ENCODE measurements around the gene CYLD. TPM values are rescaled to one million over a fixed set of nuclear protein-coding genes. Genes with fewer than 3 reads are reported as not detected.

The CYLD gene
- total RNA-seq: 33.2 TPM

GRCh38 chr16:50741781-50742575 is at the start of gene CYLD:
TSS of gene CYLD (plus strand) at chr16:50742086. CDS start at chr16:50749699, 7,613 bp downstream.
- no peaks in the 10 kb centered on the region for H3K27me3 ChIP-seq
- no peaks in the 10 kb centered on the region for H3K9me3 ChIP-seq
- intact Hi-C loops (cut with DNase I): loop anchor here (2.0 to 10.0 kb wide), 8 partner anchors 45 to 907 kb away; partner anchors contain the start of genes CNEP1R1, HEATR3, NKD1 and TENT4B
- peaks cover 0 to 12% of the 10 kb centered on the region in 2 donors for H3K4me1 ChIP-seq
- peak within 1 kb of the TSS; percentile 86 for H3K27ac ChIP-seq
- TF ChIP-seq CTCF (IDR thresholded peaks at IDR 0.05): no peak
- H3K36me3 ChIP-seq: no peaks in the 10 kb centered on the region
- peak within 1 kb of the TSS; percentile 69 to 93 for H3K4me3 ChIP-seq
- peak; percentile 99 to 100 for DNase-seq (ENCODE audit: low spot score in 2 of 2)

- no peak for TF ChIP-seq CTCF (IDR thresholded peaks at IDR 0.05)
- Histone ChIP-seq H3K36me3 (no peaks in the 10 kb centered on the region), H3K9me3 (no peaks in the 10 kb centered on the region), H3K27ac (no peak overlapping the region), H3K4me1 (peaks cover 3 to 13% of the 10 kb centered on the region in 2 donors), H3K4me3 (no peak overlapping the region), H3K27me3 (no peaks in the 10 kb centered on the region)
- intact Hi-C loops (cut with DNase I): loop anchor here (5.0 kb wide), 1 partner anchor 115 kb away; no protein-coding TSS in a partner anchor
- no peak for DNase-seq (ENCODE audit: low spot score in 2 of 2)
These were observed 49.3 kb upstream of the CYLD start for GRCh38 chr16:50692644-50692998.

GRCh38 chr16:50692999-50693781 is 48.7 kb upstream of the CYLD start, which contains the start of gene NOD2:
TSS of gene NOD2 (plus strand) at chr16:50693606. CDS start at chr16:50699496, 5,890 bp downstream.
- no peak for DNase-seq (ENCODE audit: low spot score in 2 of 2)
- TF ChIP-seq CTCF (IDR thresholded peaks at IDR 0.05): no peak
- H3K9me3 ChIP-seq: no peaks in the 10 kb centered on the region
- H3K4me3 ChIP-seq: peak within 1 kb of the TSS; percentile 64 to 67
- H3K27ac ChIP-seq: no peak within 1 kb of the TSS
- H3K36me3 ChIP-seq: no peaks in the 10 kb centered on the region
- H3K27me3 ChIP-seq: no peaks in the 10 kb centered on the region
- intact Hi-C loops (cut with DNase I): loop anchor here (5.0 kb wide), 1 partner anchor 114 kb away; no protein-coding TSS in a partner anchor
- H3K4me1 ChIP-seq: peaks cover 3 to 15% of the 10 kb centered on the region in 2 donors

GRCh38 chr16:50694206-50694605 is 47.7 kb upstream of the CYLD start:
- TF ChIP-seq CTCF (IDR thresholded peaks at IDR 0.05): no peak
- H3K36me3 ChIP-seq: no peaks in the 10 kb centered on the region
- H3K4me3 ChIP-seq: peak overlapping the region; percentile 64 to 67
- H3K9me3 ChIP-seq: no peaks in the 10 kb centered on the region
- H3K27ac ChIP-seq: no peak overlapping the region
- intact Hi-C loops (cut with DNase I): loop anchor here (5.0 kb wide), 1 partner anchor 113 kb away; no protein-coding TSS in a partner anchor
- no peaks in the 10 kb centered on the region for H3K27me3 ChIP-seq
- DNase-seq (ENCODE audit: low spot score in 2 of 2): no peak
- peaks cover 3 to 20% of the 10 kb centered on the region in 2 donors for H3K4me1 ChIP-seq

- Histone ChIP-seq H3K36me3 (no peaks in the 10 kb centered on the region), H3K27ac (peak overlapping the region; percentile 47 to 50), H3K27me3 (no peaks in the 10 kb centered on the region), H3K4me1 (peaks cover 3 to 20% of the 10 kb centered on the region in 2 donors), H3K9me3 (no peaks in the 10 kb centered on the region), H3K4me3 (no peak overlapping the region)
- DNase-seq (ENCODE audit: low spot score in 2 of 2): no peak
- intact Hi-C loops (cut with DNase I): no loop called here
- TF ChIP-seq CTCF (IDR thresholded peaks at IDR 0.05): no peak
These were observed 46.6 kb upstream of the CYLD start for GRCh38 chr16:50695017-50696000.

Data from ascending aorta (tissue), 2 donors.